Hepatocyte (in vitro differentiated cells): ENCODE results near the gene KCNQ1.

Experiments used
- EZH2 ChIP-seq: fragments of 200-600 bp; sonication (generic); IDR thresholded peaks from 2 replicates; pipeline ENCODE4 v1.6.1; 2016; ENCODE audit warnings: antibody characterized with exemption, mild to moderate bottlenecking, borderline replicate concordance
- EZH2phosphoT487 ChIP-seq: fragments of 200-600 bp; sonication (generic); IDR thresholded peaks from one replicate; pipeline ENCODE4 v1.6.1; 2018; ENCODE audit warnings: antibody characterized with exemption, mild to moderate bottlenecking, low read depth, moderate library complexity; ENCODE audit not compliant: unreplicated experiment, severe bottlenecking
- TF ChIP-seq, protein P1 (sequence below): fragments of 200-600 bp; sonication (generic); IDR thresholded peaks from 2 replicates; pipeline ENCODE4 v1.5.1; 2016; ENCODE audit warnings: antibody characterized with exemption, mild to moderate bottlenecking; ENCODE audit not compliant: poor library complexity

DNA sequence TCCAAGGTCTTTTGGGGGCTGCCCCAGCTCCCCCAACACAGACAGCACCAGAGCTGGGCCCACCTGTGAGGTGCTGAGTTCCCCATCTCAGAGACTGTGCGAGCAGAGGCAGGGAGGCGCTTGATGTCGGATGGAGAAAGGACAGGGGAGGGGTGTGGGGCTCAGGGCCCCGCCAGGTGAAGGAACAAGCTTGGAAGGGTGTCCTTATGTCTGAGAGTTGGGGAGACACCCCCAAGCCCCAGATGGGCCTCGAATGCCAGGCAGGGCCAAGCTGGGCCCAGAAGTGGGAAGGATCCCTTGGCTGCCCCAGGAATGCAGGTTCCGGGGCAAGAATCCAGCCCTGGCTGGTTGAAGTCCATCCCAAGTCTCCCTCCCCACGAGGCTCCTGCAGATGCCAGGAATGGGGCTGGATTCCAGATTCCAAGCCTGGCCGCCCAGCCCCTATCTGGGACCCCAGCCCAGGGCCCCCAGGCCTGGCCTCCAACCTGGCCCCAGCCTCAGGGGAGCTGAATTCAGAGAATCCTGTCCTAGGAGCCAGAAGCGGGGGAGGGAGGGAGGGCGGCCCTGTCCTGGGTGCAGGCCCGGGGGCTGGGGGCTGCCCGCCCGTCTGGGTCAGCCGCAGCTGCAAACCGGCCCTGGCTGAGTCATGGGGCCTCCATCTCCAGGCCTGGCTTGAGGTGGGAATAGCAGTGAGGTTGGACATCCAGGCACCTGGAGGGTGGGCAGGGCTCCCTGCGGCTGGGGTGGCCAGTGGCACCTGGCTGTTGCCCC lies 389.9 kb downstream of the KCNQ1 start:
- TF ChIP-seq EZH2 (no peak), EZH2phosphoT487 (no peak)
- TF ChIP-seq, protein P1, sequence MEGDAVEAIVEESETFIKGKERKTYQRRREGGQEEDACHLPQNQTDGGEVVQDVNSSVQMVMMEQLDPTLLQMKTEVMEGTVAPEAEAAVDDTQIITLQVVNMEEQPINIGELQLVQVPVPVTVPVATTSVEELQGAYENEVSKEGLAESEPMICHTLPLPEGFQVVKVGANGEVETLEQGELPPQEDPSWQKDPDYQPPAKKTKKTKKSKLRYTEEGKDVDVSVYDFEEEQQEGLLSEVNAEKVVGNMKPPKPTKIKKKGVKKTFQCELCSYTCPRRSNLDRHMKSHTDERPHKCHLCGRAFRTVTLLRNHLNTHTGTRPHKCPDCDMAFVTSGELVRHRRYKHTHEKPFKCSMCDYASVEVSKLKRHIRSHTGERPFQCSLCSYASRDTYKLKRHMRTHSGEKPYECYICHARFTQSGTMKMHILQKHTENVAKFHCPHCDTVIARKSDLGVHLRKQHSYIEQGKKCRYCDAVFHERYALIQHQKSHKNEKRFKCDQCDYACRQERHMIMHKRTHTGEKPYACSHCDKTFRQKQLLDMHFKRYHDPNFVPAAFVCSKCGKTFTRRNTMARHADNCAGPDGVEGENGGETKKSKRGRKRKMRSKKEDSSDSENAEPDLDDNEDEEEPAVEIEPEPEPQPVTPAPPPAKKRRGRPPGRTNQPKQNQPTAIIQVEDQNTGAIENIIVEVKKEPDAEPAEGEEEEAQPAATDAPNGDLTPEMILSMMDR = no peak
